Tibial artery (tissue), 4 donors: ENCODE data around the gene IGSF21.

ENCODE experiments used
- DNase-seq, 2 donors: peaks; one replicate each; pipeline ENCODE4 v3.0.0-alpha.2; 2019
- H3K27ac ChIP-seq, 2 donors: fragments of 200-600 bp; sonication (generic) in 1 of 2; 1 replicate in 1 of 2; 2 replicates in 1 of 2; pipeline ENCODE4 v1.5.1; 2018 to 2019; ENCODE audit warnings: mild to moderate bottlenecking in 1 of 2
- H3K27me3 ChIP-seq, 2 donors: fragments of 200-600 bp; sonication (generic) in 1 of 2; one replicate each; pipeline versions ENCODE4 v1.5.1 to v1.6.0; 2016 to 2019
- H3K36me3 ChIP-seq, 3 donors: fragments of 200-600 bp; sonication (generic) in 2 of 3; one replicate each; pipeline ENCODE4 v1.5.1; 2016 to 2019; ENCODE audit warnings: mild to moderate bottlenecking in 2 of 3
- H3K4me1 ChIP-seq, 4 donors: fragments of 200-600 bp; sonication (generic) in 2 of 4; 1 replicate in 3 of 4; 2 replicates in 1 of 4; pipeline ENCODE4 v1.5.1; 2016 to 2019
- H3K4me3 ChIP-seq, 2 donors: fragments of 200-600 bp; sonication (generic) in 1 of 2; 1 replicate in 1 of 2; 2 replicates in 1 of 2; pipeline ENCODE4 v1.5.1; 2018 to 2019; ENCODE audit warnings: mild to moderate bottlenecking in 2 of 2
- H3K9me3 ChIP-seq, 3 donors: fragments of 200-600 bp; sonication (generic) in 1 of 3; one replicate each; pipeline ENCODE4 v1.5.1; 2016 to 2019
- CTCF ChIP-seq, 2 experiments: fragments of 200-600 bp in 1 of 2; fragments of 450-650 bp in 1 of 2; IDR thresholded peaks; one replicate each; pipeline ENCODE4 v1.5.1; 2017 to 2019; ENCODE audit warnings: antibody characterized with exemption in 2 of 2, mild to moderate bottlenecking in 1 of 2, moderate library complexity in 1 of 2
- intact Hi-C: fragments of 100-400 bp; cut with DNase I; formaldehyde crosslinking; loops from one replicate; pipeline ENCODE4 v1.15.0; 2023; ENCODE audit warnings: low total_unique reads

IGSF21 gene

GRCh38 chr1:18114726-18115410, 7.3 kb downstream of the IGSF21 start:
- DNase-seq = no peak
- Histone ChIP-seq H3K4me1 (peaks cover 0 to 20% (median 19%) of the 10 kb centered on the region in 4 donors), H3K27ac (no peak overlapping the region), H3K9me3 (no peaks in the 10 kb centered on the region), H3K27me3 (peaks cover 0 to 82% of the 10 kb centered on the region in 2 donors), H3K36me3 (no peaks in the 10 kb centered on the region), H3K4me3 (no peak overlapping the region)
- no peak for TF ChIP-seq CTCF (IDR thresholded peaks at IDR 0.05)
- intact Hi-C loops = no loop called here

- no peaks in the 10 kb centered on the region for H3K36me3 ChIP-seq
- peaks cover 0 to under 1% (median under 1%) of the 10 kb centered on the region in 4 donors for H3K4me1 ChIP-seq
- H3K27me3 ChIP-seq = peaks cover 0 to 82% of the 10 kb centered on the region in 2 donors
- TF ChIP-seq CTCF (IDR thresholded peaks at IDR 0.05) = no peak
- DNase-seq = no peak
- no peak overlapping the region for H3K27ac ChIP-seq
- no peak overlapping the region for H3K4me3 ChIP-seq
- no peaks in the 10 kb centered on the region for H3K9me3 ChIP-seq
- intact Hi-C loops = no loop called here
These were observed 9.2 kb downstream of the IGSF21 start for GRCh38 chr1:18116777-18117176.

- peaks cover 0 to 78% of the 10 kb centered on the region in 2 donors for H3K27me3 ChIP-seq
- no peak overlapping the region for H3K4me3 ChIP-seq
- no peaks in the 10 kb centered on the region for H3K9me3 ChIP-seq
- peak in 1 of 2 donors; percentile 68 for DNase-seq
- no peak overlapping the region for H3K27ac ChIP-seq
- no peaks in the 10 kb centered on the region for H3K36me3 ChIP-seq
- intact Hi-C loops = no loop called here
- no peak for TF ChIP-seq CTCF (IDR thresholded peaks at IDR 0.05)
- H3K4me1 ChIP-seq = no peaks in the 10 kb centered on the region
These were observed 10.5 kb downstream of the IGSF21 start for GRCh38 chr1:18118078-18118477.

GRCh38 chr1:18118491-18118890, 10.9 kb downstream of the IGSF21 start:
- intact Hi-C loops = no loop called here
- Histone ChIP-seq H3K4me1 (no peaks in the 10 kb centered on the region), H3K9me3 (no peaks in the 10 kb centered on the region), H3K36me3 (no peaks in the 10 kb centered on the region), H3K27me3 (peaks cover 0 to 78% of the 10 kb centered on the region in 2 donors), H3K27ac (no peak overlapping the region), H3K4me3 (no peak overlapping the region)
- no peak for DNase-seq
- no peak for TF ChIP-seq CTCF (IDR thresholded peaks at IDR 0.05)

GRCh38 chr1:18119289-18119688, 11.7 kb downstream of the IGSF21 start:
- Histone ChIP-seq H3K27ac (no peak overlapping the region), H3K36me3 (no peaks in the 10 kb centered on the region), H3K27me3 (peaks cover 0 to 77% of the 10 kb centered on the region in 2 donors), H3K9me3 (no peaks in the 10 kb centered on the region), H3K4me1 (no peaks in the 10 kb centered on the region), H3K4me3 (no peak overlapping the region)
- no peak for TF ChIP-seq CTCF (IDR thresholded peaks at IDR 0.05)
- DNase-seq = no peak
- intact Hi-C loops = no loop called here
